Ishikawa (cell line): Measurements from ENCODE around the gene CRTC1.

Source experiments
- CEBPB ChIP-seq: IDR thresholded peaks from 2 replicates; pipeline ENCODE4 v1.6.1; 2012
- EP300 ChIP-seq: IDR thresholded peaks from 2 replicates; pipeline ENCODE4 v1.6.1; 2012; ENCODE audit warnings: borderline replicate concordance
- FOXM1 ChIP-seq: IDR thresholded peaks from 2 replicates; pipeline ENCODE4 v1.6.1; 2012; ENCODE audit warnings: low read depth, borderline replicate concordance
- NFIC ChIP-seq: IDR thresholded peaks from 2 replicates; pipeline ENCODE4 v1.6.1; 2012
- TCF12 ChIP-seq: IDR thresholded peaks from 2 replicates; pipeline ENCODE4 v1.6.1; 2012; ENCODE audit warnings: low read depth
- TEAD4 ChIP-seq: IDR thresholded peaks from 2 replicates; pipeline ENCODE4 v1.6.1; 2012

DNA sequence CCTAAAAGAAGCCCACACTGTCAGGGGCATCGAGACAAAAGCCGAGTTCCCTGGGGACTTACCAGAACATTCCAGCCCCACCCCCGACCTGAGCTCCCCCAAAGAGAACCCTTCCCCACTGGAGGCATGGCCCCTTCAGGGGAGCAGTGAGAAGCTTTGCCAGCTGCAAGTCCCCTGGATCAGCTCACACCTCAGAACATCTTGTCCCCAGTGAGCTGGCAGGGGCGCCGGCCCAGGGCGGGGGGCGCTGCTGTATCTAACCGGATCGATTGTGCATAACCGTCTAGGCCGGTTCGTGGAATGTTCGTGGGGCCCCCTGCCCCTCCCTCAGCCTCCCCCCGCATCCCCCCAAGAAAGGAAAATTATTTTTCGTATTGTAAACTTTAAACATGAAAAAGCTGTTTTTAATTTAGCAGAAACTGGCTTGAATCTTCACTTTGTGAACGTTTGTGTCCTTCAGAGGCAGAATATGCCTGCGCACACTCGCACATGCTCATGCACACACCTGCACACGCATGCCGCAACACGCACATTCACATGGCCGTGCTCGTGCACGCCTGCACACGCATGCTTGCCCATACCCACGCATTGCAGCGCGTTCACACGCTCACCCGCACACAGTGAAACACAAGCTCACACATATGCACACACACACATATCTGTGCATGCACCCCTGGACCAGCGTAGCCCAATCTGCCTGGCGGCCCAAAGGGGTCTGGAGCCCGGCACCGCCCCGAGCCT is 12.0 kb upstream of the CRTC1 start:
- TF ChIP-seq NFIC (no peak), CEBPB (no peak), EP300 (no peak), TEAD4 (no peak), FOXM1 (no peak), TCF12 (no peak)
